ENCODE data around the gene DGKD.
"Not testable (repeated sequence)": the region's sequence is repeated elsewhere in the genome, so short reads cannot be mapped to it uniquely, and the experiment has no call there.

Gene DGKD

DNA sequence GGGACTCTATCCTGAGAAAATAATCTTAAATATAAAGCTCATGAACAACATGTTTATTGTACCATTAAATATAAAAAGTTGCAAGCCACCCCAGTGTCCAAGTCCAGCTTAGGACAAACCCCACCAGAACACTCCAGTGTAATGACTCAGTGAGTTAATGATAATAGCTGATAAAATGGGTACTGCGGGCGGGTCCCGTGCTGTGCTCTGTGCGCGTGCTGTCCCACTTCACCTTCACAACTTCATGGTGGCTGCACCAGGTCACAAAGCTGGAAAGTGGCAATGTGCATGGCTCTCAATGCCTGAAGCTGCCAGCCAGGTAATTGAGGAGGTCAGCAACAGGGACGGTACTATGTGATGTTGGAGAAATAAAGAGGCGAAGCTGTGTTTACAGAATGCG is 18.6 kb downstream of the DGKD start:
- no peak for ATAC-seq
- TF ChIP-seq, protein P1, sequence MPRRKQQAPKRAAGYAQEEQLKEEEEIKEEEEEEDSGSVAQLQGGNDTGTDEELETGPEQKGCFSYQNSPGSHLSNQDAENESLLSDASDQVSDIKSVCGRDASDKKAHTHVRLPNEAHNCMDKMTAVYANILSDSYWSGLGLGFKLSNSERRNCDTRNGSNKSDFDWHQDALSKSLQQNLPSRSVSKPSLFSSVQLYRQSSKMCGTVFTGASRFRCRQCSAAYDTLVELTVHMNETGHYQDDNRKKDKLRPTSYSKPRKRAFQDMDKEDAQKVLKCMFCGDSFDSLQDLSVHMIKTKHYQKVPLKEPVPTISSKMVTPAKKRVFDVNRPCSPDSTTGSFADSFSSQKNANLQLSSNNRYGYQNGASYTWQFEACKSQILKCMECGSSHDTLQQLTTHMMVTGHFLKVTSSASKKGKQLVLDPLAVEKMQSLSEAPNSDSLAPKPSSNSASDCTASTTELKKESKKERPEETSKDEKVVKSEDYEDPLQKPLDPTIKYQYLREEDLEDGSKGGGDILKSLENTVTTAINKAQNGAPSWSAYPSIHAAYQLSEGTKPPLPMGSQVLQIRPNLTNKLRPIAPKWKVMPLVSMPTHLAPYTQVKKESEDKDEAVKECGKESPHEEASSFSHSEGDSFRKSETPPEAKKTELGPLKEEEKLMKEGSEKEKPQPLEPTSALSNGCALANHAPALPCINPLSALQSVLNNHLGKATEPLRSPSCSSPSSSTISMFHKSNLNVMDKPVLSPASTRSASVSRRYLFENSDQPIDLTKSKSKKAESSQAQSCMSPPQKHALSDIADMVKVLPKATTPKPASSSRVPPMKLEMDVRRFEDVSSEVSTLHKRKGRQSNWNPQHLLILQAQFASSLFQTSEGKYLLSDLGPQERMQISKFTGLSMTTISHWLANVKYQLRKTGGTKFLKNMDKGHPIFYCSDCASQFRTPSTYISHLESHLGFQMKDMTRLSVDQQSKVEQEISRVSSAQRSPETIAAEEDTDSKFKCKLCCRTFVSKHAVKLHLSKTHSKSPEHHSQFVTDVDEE (CRISPR knock-in tag; IDR thresholded peaks at IDR 0.05) = no peak
- TF ChIP-seq ZFP3 (CRISPR knock-in tag; IDR thresholded peaks at IDR 0.05) = no peak
- TF ChIP-seq GLIS3 (CRISPR knock-in tag; IDR thresholded peaks at IDR 0.05) = no peak
- TF ChIP-seq SNAI2 (CRISPR knock-in tag; IDR thresholded peaks at IDR 0.05) = no peak
- TF ChIP-seq, protein P2, sequence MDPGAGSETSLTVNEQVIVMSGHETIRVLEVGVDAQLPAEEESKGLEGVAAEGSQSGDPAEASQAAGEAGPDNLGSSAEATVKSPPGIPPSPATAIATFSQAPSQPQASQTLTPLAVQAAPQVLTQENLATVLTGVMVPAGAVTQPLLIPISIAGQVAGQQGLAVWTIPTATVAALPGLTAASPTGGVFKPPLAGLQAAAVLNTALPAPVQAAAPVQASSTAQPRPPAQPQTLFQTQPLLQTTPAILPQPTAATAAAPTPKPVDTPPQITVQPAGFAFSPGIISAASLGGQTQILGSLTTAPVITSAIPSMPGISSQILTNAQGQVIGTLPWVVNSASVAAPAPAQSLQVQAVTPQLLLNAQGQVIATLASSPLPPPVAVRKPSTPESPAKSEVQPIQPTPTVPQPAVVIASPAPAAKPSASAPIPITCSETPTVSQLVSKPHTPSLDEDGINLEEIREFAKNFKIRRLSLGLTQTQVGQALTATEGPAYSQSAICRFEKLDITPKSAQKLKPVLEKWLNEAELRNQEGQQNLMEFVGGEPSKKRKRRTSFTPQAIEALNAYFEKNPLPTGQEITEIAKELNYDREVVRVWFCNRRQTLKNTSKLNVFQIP (CRISPR knock-in tag; IDR thresholded peaks at IDR 0.05; ENCODE audit: borderline replicate concordance, low read depth) = no peak
- no peak for TF ChIP-seq TOX (CRISPR knock-in tag; IDR thresholded peaks at IDR 0.05; ENCODE audit: borderline replicate concordance)
- TF ChIP-seq, protein P3, sequence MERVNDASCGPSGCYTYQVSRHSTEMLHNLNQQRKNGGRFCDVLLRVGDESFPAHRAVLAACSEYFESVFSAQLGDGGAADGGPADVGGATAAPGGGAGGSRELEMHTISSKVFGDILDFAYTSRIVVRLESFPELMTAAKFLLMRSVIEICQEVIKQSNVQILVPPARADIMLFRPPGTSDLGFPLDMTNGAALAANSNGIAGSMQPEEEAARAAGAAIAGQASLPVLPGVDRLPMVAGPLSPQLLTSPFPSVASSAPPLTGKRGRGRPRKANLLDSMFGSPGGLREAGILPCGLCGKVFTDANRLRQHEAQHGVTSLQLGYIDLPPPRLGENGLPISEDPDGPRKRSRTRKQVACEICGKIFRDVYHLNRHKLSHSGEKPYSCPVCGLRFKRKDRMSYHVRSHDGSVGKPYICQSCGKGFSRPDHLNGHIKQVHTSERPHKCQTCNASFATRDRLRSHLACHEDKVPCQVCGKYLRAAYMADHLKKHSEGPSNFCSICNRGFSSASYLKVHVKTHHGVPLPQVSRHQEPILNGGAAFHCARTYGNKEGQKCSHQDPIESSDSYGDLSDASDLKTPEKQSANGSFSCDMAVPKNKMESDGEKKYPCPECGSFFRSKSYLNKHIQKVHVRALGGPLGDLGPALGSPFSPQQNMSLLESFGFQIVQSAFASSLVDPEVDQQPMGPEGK (CRISPR knock-in tag; IDR thresholded peaks at IDR 0.05; ENCODE audit: borderline replicate concordance) = no peak
- TF ChIP-seq OSR1 (CRISPR knock-in tag; IDR thresholded peaks at IDR 0.05) = no peak
- TF ChIP-seq, protein P4, sequence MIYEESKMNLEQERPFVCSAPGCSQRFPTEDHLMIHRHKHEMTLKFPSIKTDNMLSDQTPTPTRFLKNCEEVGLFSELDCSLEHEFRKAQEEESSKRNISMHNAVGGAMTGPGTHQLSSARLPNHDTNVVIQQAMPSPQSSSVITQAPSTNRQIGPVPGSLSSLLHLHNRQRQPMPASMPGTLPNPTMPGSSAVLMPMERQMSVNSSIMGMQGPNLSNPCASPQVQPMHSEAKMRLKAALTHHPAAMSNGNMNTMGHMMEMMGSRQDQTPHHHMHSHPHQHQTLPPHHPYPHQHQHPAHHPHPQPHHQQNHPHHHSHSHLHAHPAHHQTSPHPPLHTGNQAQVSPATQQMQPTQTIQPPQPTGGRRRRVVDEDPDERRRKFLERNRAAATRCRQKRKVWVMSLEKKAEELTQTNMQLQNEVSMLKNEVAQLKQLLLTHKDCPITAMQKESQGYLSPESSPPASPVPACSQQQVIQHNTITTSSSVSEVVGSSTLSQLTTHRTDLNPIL (CRISPR knock-in tag; IDR thresholded peaks at IDR 0.05; ENCODE audit: low read depth) = no peak
- TF ChIP-seq ZNF8 (CRISPR knock-in tag; IDR thresholded peaks at IDR 0.05) = no peak
- TF ChIP-seq ZFP30 (CRISPR knock-in tag; IDR thresholded peaks at IDR 0.05) = no peak
- no peak for TF ChIP-seq ARNTL (CRISPR knock-in tag; IDR thresholded peaks at IDR 0.05; ENCODE audit: borderline replicate concordance, low read depth)
- TF ChIP-seq, protein P5, sequence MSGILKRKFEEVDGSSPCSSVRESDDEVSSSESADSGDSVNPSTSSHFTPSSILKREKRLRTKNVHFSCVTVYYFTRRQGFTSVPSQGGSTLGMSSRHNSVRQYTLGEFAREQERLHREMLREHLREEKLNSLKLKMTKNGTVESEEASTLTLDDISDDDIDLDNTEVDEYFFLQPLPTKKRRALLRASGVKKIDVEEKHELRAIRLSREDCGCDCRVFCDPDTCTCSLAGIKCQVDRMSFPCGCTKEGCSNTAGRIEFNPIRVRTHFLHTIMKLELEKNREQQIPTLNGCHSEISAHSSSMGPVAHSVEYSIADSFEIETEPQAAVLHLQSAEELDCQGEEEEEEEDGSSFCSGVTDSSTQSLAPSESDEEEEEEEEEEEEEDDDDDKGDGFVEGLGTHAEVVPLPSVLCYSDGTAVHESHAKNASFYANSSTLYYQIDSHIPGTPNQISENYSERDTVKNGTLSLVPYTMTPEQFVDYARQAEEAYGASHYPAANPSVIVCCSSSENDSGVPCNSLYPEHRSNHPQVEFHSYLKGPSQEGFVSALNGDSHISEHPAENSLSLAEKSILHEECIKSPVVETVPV (CRISPR knock-in tag; IDR thresholded peaks at IDR 0.05) = no peak

DNA sequence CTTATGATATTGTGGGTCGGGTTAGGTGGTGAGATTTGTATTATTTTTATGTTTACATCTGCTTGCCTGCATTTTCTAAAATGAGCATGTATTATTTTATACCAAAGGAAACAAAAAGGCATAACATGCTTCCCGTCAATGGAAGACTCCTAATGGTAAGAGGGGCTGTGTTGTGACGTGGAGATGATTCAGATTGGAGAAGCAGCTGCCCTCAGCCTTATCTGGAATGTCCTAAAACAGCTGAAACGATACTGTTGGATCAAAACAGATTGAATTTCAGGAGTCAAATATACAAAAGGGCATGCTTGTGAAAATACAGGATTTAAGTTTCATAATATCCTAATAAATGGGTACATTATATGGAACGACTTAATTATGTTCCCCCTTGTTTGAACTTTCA is 19.0 kb downstream of the DGKD start:
- TF ChIP-seq, protein P1 (CRISPR knock-in tag; IDR thresholded peaks at IDR 0.05) = no peak
- TF ChIP-seq SNAI2 (CRISPR knock-in tag; IDR thresholded peaks at IDR 0.05) = no peak
- TF ChIP-seq PPARA (CRISPR knock-in tag; IDR thresholded peaks at IDR 0.05; ENCODE audit: borderline replicate concordance) = no peak
- no peak for ATAC-seq

DNA sequence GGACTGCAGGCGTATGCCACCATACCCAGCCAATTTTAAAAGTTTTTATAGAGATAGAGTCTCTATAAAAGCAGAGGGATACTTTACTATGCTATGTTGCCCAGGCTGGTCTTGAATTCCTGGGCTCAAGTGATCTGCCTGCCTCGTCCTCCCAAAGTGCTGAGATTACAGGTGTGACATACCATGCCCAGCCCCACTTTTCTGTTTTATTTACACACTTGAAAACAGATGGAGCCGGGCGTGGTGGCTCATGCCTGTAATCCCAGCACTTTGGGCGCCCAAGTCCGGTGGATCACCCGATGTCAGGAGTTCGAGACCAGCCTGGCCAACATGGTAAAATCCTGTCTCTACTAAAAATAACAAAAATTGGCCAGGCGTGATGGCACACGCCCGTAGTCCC is 20.5 kb downstream of the DGKD start:
- not testable (repeated sequence) for ATAC-seq

All from SK-N-SH treated with all-trans-retinoic acid at 6 μM for 48 hours (cell line).